GM04504 (cell line): ENCODE measurements around the gene TMEM167A.
A peak's percentile ranks its signal among the peaks of the same experiment; 100 is the strongest.

ENCODE experiments used
- DNase-seq: peaks from one replicate; pipeline ENCODE4 v3.0.0-alpha.2; 2012; ENCODE audit warnings: low read depth

TMEM167A gene

GRCh38 chr5:83035373-83036100 lies 41.7 kb downstream of the TMEM167A start:
- DNase-seq = no peak

- no peak for DNase-seq
These were observed 42.5 kb downstream of the TMEM167A start for GRCh38 chr5:83034528-83035207.

- no peak for DNase-seq
These were observed 43.2 kb downstream of the TMEM167A start for GRCh38 chr5:83034036-83034435.

DNA sequence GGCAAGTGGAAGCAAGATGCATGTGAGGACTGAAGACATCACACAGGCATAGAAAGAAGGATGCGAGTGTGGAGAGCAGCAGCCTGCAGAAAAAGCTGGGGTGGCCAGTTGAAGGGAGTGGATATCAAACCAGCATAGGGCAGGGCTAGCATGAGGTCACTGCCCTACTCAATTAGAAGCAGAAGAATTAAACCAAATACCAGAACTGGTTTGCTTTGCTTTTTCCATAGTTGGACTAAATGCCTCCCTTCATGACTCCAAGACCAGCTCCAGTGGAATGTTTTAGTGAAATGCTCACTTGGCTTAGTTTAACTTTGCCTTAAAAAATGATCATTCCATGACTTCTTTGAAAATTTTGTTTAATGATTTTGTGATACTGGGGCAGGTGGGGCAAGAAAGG lies 45.8 kb downstream of the TMEM167A start:
- no peak for DNase-seq

DNA sequence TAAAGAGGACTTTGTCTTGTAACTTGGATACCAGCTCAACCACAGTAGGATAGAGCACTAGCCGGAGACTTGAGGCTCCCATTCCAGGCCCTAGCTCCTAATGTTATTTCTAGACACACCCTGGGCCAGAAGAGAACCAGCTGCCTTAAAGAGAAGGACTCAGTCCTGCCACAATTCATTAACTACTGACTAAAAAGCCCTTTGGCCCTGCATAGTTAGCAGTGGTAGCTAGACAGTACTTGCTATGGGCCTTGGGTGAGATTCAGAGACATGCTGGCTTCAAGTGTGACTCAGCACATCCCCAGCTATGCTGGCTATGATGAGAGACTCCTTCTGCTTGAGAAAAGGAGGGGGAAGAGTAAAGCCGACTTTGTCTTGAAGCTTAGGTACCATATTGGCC lies 47.3 kb downstream of the TMEM167A start:
- peak; percentile 25 for DNase-seq

DNA sequence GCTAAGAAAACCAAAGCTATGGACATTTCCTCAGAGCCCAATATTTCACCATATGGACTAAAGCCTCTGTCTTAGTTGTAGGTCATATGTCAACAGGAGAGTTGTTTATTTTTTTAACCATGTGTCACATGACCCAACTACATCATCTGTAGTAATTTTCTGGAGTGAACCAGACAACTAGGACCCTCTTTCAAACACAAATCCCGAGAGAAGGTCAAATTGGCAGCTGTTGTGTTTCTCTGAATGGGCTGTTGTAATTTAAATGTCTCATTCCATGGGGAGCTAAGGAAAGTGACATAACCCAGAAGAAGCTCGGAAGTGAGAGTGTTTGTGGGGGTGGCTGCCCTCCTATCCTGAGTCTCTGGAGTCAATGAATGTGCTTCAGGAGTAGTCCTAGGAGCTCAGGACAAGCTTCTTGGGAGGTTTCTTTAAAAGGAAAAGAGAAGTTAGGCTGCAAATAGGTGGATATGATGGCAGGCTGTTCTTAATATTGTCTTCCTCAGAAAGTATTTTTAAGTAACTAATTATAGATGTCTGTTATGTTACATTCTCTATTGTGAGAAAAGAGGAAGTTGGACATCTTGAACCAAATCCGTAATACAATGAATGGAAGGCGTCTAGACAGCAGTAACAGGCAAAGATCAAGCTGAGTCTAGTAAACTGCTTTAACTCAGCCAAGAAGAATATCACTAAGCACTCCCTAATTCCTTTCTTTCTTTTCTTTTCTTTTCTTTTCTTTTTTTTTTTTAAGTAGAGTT lies 50.1 kb downstream of the TMEM167A start:
- no peak for DNase-seq

GRCh38 chr5:83026516-83026915 lies 50.7 kb downstream of the TMEM167A start:
- no peak for DNase-seq

DNA sequence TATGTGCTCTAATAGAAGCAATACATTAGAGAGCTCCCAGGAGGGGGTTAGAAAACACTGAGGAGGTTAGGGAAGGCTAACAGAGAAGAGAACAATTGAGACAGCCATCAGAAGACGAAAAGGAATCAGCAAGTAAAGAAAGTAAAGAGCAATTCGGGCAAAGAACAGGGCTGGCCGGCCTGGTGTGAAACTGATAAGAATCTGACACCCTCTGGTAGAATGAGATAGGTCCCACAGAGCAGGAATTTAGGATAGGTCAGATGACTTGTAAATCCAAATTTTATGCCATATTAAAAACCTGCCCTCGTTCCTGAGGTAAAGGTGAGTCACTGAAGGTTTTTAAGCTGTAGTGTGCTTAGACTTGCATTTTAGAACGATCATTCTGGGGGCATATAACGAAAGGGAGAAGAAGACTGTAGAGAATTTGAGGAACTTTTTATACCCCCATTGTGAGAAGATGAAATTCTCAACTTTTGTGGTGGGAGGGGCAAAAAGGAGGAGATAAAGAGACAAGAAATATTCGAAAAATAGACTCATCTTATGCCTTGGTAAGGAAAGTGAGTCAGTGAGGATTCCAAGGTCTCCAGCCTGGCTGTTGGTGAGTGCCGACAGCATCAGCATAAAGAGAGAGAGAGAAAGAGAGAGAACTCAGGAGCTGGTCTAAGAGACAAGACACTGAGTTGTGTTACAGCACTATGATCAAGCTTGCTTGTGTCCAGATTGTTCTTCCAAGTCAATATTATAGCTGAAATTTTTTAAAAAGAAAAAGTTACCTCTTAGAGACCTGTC lies 51.3 kb downstream of the TMEM167A start:
- DNase-seq = no peak

DNA sequence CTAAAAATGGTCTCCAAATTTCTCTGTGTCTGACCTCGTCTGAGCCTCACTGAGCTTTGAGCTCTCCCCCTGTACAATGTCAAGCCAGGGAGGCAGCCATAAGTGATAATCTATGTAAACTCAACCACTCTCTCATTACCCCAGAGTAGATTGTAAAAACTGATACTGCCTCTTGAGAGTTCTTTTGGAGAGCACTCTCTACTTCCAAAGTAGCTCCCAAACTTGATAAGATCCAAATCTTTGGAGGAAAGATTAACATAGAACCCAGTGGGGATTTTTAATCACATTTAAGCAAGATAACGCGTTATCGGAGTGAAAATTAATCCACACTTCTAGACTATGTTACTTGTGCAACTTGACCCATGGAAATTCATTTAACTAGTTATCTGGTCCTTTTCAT lies 54.9 kb downstream of the TMEM167A start:
- no peak for DNase-seq

DNA sequence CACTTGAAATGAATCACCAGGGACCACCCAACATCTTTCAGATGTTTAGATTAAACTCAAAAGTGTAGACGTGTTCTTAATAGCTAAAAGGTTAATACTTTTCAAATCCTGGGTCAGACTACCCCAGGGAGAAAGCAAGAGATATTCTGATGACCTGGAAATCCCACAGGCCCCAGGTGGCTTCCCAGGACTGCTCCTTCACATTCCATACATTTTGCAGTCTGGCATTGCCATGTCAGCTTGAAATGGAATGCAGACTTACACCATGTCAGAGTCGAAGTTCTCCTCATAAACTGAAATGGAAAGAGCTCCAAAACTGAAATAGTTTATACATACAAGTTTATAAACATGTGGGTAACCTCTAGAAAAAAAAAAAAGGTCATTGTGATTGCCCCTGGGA lies 61.5 kb downstream of the TMEM167A start:
- no peak for DNase-seq

DNA sequence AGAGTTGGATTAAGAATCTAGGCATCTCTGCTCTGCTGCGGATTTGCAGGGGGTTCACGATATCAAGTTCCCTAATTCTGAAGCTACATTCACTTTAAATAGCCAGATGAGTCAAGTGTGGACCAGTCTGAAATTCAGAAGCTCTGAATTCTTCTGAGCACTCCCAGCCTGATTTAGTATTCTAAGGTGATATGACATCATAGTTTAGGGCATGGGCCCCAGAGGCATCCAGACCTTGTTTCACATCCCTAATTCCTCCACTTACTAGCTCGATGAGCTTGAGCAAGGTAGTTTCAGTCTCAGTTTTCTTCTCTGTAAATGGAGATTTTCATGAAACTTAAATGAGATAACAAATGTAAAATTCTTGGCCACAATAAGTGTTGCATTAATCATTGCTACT lies 65.2 kb downstream of the TMEM167A start:
- DNase-seq = no peak

- DNase-seq = no peak
These were observed 67.8 kb downstream of the TMEM167A start for GRCh38 chr5:83009408-83009807.

GRCh38 chr5:83007755-83008154 lies 69.4 kb downstream of the TMEM167A start:
- no peak for DNase-seq

DNA sequence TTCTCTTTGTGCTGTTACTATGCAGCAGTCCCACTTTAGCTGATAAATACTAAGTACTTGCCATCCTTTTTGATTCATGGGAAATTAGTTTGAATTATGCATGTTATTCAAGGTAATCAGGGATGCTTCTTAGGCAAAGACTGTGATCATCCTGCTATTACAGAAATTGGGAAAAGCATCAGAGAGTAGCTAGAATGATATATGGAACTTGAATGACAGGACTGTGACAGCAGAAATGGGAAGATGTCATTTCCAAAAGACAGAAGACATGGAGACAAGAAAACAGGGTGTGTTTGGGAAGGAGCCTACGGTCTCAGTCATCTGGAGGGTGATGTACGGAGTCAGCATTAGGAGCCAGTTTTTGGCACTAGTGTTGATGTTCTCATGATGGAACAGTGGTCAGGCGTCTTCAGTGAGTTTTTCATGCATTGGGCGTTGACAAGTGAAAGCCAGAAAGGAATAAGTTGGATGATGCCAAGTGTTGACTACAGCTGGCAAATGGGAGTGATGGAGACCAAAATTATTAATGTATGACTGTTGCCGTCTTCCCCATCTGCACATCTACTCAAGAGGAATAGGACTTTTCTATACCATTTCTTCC lies 70.4 kb downstream of the TMEM167A start:
- DNase-seq = no peak

DNA sequence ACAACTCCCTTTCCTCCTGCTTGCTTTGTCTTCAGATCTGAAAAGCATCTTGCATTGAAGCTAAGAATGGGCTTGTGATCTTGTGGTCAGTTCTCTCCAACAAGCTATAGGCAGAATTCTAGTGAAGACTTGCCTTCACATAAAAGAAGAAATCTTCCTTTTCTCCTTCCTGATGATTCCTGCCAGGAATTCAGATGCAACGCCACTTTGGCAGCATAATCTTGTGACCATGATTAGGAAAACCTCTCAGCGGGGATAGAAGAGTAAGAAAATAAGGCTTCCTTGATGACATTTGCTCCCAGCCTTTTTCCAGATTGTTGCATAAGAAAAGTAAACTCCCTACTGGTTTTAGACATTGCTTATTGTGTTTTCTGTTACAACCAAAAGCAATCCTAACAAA lies 73.4 kb downstream of the TMEM167A start:
- DNase-seq = no peak
